Raji (cell line): ENCODE results near the gene FAM174C.

Source experiments
- POLR2A ChIP-seq: IDR thresholded peaks from 2 replicates; pipeline ENCODE4 v1.6.1; 2011; ENCODE audit warnings: low read depth, low read length, control low read depth; ENCODE audit not compliant: insufficient read depth

FAM174C gene

DNA sequence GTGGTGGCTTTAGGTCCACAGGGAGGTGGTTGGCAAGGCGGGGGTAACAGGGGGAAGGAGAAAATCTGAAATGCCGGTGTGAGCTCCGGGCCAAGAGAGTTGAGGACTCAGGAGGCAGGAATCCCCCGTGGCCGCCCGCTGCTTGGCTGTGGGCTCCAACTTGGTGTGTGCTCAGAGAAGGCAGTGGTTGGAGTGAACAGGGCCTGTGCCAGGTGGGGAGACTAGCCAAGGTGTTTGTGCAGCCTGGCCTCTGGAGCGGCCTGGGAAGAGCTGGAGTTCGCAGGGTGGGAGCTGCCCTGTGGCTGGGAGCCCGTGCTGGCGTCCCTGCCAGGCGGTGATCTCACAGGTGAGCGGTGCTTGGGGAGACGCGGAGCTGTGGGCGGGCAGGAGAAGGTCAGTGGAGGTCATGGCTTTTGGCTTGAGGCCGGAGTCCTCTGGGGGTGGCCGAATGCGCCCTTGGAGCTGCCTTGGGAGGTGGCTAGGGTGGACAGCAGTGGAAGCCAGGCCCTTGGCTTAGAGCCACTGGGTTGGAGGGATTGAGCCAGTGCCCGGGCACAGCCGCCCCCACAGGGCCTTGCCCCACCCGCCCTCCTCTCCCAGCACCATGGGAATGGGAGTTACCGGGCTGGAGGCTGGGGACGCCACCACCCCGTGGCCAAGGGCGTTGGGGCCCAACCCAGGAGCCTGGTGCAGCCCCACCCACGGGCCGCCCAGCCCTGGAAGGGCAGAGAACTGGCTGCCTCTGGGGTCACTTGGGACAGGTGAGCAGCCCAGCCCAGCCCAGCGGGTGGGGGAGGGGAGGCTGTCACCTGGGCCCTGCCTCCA lies 13.3 kb upstream of the FAM174C start:
- peak; percentile 66 for TF ChIP-seq POLR2A

DNA sequence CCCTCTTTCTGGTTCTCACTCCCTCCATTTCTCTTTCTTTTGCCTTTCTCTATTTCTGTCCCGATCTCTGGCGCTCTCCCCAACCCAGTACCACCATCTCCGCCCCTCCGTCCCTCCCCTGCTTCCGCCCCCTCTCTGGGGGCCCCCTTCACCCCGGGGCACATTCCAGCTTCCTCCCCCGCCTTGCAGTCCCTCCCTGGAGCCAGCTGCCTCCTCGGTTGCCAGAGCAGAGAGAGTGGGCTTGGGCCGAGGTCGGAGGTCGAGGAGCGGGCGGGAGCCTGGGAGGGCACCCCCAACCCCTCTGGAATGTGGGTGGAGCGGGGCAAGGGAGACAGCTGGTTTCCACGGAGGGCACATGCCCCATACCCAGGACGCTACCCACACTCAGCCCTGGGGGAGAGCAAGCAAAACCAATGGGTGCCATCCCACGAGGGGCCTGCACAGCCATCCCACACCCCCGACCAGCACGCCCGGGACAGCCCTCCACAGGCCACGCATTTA lies 12.7 kb upstream of the FAM174C start:
- TF ChIP-seq POLR2A = peak; percentile 38; the same call in 1 of the 2 replicates

DNA sequence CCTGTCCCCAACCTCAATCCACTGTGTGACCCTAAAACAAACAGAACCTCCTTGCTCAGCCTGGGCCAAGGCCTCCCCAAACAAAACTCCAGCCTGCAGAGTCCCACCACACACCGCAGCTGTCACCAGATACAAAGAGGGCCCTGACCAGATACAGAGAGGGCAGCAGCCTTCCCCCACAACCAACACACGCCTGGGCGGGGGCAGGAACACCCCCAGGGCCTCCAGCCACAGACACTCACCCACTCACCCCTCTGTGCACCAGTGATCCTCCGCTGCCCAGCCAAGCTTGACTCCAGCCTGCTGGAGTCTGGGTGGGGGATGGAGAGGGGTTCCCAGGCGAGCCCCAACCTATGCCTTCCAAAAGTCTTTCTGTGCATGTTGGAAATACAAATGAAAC lies 12.1 kb upstream of the FAM174C start:
- TF ChIP-seq POLR2A = no peak

DNA sequence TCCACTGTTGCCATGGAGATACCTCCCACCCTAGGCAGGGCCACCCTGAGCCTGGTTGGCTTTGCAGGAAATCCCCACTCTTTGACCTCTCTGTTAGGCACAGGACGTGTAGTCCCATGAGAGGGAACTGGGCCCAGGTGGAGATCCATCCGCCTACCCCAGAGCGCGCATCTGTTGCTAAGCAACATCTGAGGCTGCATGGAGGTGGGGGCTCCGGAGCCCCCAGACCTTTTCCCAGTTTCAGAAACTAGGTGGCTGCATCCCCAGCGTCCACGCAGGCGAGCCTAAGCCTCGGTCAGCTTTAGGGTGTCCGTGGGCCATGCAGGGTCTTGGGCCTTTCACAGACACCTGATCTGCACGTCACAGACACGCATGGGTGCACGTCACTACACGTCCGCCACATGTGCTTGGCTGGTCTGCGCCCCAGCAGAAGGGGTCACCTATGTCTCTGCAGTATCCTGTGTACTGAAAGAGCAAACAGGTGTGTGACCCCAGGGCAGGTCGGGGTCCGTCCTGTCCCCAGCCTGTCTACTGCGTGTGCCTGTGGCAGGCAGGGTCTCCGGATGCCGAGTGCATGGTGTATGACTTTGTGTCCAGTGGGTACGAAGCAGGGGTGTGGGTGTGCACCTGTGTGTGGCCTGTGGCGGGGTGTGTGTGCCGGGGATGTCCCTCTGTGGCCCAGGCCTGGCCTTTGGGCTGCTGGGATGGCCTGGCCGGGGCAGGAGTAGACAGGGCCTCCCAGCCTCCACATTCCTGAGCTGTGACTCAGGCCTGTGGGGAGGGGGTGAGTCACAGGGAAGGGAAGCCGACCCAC lies 10.3 kb upstream of the FAM174C start:
- TF ChIP-seq POLR2A = peak; percentile 67

DNA sequence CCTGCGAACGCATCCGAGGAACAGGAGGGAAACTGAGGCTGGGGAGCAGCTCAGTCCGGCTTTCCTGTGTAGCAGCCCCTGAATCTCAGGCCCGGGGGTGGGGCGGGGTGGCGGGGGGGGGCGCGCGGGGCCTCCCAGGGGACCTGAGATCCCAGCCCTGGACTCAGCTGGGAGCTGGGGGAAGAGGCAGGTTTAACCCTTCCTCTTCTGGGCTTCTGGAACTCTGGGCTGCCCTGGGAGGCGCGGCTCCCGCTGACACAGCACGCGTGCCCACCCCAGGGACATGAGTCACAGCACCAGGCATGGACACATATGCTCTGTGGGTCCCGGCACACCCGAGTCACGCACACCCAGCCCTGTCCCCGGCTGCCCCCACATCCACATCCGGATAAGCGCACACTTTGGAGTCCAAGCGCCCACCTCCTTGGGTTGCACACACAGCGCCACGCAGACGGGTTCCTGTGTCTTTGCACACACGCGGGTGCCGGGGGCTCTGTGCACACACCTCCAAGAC lies 9.7 kb upstream of the FAM174C start:
- TF ChIP-seq POLR2A = no peak

DNA sequence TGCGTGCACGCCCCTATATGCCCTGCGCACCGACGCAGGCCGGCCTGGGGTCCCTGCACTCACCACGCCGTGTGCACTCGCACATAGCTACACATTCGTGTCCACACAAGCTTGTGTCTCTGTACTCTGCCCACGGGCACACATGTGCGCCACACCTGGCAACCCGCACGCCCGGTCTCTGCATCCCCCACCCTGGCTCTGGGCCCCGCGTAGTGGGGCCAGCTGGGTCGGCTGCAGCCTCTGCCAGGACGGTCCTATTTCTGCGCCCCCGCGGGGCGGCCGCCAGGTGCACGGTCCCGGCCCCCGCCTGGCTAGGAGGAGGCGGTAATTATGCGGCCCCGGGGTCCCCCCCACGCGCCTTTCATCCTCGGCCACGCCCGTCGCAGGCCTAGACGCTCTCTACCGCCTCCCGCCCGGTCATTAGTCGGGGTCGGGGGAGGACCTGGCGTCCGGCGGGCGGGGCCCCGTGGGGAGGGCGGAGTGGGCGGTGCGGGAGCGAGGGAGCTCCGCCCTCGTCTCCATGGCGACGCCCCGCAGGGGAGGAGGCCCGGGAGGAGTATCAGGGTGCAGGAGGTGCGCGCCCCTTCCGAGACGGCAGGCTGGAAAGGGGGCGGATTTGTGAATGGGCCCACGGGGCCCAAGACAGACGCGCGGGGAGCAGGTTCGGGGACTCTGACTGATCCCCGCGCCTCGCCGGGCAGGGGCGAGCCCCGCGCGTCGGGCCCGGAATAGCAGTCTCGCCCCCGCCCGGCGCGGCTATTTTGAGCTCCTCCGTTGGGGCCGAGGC lies 9.0 kb upstream of the FAM174C start:
- peak; percentile 82 for TF ChIP-seq POLR2A

DNA sequence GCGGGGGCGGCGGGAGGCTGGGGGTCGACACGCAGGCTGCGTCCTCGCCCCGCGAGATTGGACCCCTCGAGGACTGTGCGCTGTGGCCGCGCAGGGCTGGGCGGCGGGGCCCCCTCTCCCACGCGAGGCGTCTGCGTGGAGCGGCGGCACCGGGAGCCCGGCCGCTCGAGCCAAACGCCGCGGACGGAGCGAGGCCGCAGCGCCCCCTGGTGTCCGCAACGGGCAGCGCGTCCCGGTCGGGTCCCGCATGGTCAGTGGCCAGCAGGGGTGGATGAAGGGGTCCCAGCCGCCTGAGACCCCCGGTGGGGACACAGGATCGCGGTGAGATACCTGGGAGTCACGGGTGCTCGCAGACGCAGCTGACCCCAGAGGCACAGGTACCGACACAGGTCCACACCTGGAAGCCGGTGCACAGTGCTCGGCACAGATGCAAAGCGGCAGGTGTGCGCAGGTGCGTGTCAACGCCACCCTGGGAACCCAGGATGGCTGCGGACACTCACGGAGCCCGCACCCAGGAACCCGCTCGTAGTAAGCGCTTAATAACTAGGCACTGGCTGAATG lies 8.3 kb upstream of the FAM174C start:
- TF ChIP-seq POLR2A = peak; percentile 69

DNA sequence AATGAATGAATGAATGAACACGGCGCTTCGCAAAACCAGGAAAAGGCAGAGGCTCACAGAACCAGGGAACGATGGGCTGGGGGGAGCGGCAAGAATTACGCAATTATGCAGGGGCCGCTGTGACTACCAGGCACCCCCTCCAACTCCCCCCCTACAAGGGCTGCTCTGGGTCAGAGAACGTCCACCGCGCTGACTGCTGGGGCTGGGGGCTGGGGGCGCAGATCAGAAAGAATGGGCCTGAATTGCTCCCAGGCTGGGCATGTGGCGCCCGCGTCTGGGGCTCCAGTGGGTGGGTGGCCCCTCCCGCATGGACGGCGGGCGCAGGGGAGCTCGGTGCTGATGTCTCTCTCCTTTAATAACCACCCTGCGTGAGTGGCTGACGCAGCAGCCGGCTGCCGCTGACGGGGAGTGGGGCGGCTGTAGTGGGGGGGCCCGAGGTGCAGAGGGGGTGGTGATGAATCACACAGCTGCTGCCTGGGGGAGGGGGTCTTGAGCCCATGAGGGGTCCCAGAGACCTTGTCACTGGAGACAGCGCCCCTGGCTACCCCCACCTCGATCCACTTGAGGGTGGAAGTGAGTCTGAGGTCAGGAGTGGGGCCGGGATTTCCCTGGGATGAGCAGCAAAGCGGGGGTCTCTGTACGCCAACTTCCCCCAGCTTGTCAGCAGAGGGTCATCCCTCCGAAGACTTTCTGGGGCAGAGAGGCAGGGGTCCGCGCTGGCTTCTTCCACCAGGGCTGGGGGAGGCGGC lies 7.7 kb upstream of the FAM174C start:
- TF ChIP-seq POLR2A = no peak

DNA sequence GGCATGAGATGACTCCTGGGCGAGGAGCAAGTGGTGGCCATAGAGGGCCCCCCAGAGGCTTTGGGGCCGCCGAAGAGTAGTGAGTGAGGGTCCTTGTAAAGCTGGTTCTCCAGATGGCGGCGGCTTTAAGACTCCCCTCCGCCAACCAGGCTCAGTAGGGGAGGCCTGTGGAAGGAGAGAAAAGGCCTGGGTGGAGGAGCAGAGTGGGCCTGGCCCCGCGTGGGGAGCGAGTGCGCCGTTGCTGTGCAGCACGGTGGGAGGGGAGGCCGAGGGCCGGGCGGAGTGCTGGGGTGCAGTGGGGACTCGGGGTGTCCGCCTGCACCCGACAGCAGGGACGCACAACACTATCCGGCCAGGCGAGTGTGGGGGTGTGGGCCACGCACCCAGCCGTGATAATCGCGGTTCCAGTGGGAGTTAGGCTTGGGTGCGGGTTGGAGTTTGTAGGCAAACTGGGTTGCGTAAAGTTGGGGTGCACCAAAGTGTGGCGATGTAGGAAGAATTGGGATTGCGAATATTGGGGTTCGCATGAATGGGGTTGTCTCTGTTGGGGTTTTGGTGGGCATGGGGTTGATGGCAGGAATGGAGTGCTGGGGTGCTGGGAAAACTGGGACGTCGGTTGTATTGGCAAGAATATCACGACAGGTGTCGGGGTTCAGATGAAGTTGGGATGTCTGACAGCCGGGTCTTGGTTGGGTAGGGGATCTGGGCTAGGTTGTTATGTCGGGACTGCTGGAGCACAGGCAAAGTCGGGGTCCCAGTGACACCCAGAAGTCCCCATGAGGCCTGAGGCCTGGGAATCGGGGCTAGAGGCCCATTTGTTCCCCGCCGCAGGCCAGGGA lies 6.9 kb upstream of the FAM174C start:
- no peak; the same call in 1 of the 2 replicates for TF ChIP-seq POLR2A

DNA sequence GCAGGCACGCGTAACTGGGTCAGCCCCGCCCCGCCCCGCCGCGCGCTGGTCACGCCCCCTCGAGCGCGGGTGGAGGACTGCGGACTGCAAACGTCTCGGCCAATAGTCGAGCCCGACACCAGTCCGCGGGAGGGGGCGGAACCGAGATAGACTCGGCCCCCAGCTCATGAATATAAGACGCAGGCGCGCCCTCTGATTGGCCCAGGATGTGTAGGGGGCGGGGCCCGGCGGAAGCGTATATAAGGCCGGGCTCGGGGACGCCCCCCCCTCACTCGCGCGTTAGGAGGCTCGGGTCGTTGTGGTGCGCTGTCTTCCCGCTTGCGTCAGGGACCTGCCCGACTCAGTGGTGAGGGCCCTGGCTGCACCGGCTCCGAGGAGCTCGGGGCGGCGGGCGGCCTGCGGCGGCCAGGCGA lies 6.3 kb upstream of the FAM174C start, which contains the start of gene CIRBP:
TSS of gene CIRBP (plus strand) at position 268 of the 413 bp plus-strand sequence. CDS start 1,602 bp downstream, outside the sequence.
- TF ChIP-seq POLR2A = peak; percentile 96

DNA sequence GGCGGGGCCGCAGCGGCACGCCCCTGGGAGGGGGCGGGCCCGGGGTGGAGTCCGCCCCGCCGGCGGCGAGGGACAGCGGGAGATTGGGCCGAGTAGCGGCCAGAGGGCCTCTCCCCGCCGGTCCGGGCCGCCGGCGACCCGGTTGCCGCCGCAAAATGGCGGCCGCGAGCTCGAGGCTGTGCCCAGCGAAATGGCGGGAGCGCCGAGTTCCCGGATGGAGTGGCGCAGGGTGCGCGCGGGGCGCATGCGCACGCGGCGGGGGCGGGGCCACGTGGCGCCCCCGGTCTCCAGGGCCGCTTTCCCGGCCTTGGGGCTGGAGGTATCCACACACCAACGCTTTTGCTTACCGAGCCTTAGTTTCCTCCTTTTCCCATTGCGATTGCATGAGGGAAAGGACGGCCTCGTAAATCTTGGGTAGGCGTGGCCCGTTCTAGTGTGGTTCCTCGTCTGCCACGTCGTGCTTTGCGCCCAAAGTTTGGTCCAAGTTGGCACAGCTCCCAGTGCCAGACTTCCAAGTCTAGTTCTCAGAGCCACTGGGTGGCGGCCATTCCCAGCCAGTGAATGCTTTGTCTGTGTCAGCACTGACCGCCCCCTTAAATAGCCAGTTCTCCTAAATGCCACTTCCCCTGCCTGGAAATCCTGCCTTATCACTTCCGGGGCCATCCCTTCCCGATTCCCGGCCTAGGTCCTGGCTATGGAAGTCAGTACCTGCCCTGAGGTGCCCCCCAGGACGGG lies 5.7 kb upstream of the FAM174C start:
- peak; percentile 83 for TF ChIP-seq POLR2A

DNA sequence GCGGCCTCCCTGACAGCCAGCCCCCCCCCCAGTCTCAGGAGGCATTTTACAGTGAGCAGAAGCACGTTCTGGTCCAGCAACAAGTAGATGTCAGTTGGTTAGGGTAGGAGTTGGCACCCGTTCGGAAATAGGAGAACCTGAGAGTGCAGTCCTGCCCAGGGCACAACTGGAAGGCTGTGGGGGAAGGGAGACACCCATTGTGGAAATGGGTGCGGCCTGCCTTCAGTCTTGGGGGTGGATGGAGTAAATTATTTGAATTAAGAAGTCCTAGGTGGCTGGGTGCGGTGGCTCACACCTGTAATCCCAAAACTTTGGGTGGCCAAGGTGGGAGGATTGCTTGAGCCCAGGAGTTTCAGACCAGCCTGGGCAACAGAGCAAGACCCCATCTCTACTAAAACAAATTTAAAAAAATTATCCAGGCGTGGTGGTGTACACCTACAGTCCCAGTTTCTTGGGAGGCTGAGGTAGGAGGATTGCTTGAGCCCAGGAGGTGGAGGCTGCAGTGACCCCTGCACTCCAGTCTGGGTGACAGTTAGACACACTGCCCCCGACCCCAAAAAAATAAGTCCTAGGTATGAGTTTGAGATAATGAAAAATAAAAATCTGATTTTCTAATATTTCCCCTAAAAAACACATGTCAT lies 5.0 kb upstream of the FAM174C start:
- TF ChIP-seq POLR2A = no peak
